ENCODE results near the gene NMS.

Gene NMS

GRCh38 chr2:100494712-100495111, 24.4 kb downstream of the NMS start:
- no peak for DNase-seq

GRCh38 chr2:100502782-100503181, 32.5 kb downstream of the NMS start:
- DNase-seq, result no peak

DNA sequence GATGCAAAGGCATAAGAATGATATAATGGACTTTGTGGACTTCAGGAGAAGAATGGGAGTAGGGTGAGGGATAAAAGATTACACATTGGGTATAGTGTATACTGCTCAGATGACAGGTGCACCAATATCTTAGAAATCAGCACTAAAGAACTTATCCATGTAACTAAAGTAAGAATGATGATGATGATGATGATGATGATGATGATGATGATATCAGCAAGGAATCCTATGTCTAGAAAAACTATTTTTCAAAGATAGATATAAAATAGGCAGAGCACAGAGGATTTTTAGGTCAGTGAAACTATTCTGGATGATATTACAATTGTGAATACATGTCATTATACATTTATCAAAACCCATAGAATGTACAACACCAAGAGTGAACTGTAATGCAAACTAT, 34.3 kb downstream of the NMS start:
- no peak for DNase-seq

- no peak for DNase-seq
These were observed 38.8 kb downstream of the NMS start for GRCh38 chr2:100509066-100509465.

- DNase-seq, result no peak
These were observed 43.4 kb downstream of the NMS start for GRCh38 chr2:100513650-100514049.

DNA sequence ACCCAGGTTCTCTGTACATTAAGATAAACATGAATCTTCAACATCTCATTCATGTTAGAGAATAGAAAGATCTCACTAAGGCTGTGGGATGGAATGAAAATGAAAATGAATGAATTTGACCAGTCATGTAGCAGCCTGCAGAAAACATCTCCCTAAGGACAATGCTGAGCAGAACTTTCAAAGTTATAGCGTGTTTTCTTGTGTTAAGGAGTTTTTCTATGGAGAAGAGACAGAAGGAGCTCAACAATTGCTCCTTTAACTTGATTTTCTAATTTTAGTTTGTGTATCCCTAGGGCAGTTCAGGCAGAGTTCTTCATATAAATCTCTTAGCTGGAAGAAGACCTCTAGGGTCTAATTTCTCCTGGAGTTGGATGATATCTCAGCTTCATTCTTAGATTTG, 47.3 kb downstream of the NMS start:
- no peak for DNase-seq

DNA sequence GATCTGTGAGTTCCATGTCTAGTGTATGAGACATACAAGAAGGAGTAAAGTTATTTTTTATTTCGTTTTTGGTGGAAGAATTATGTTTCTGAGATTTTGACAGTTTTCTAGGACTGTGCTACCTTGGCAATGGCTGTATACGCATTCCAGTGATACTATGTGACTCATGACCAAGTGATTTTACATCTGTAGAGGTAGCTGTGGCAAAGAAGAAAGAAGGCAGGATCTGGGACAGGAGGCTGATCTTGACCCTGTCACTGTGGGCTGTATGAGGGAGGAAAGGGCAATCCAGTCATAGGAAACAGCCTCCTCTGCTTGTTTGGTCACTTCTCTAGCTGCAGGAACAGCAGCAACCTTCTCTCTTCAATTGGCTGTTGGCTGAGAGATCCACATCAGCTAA, 48.5 kb downstream of the NMS start:
- no peak for DNase-seq

DNA sequence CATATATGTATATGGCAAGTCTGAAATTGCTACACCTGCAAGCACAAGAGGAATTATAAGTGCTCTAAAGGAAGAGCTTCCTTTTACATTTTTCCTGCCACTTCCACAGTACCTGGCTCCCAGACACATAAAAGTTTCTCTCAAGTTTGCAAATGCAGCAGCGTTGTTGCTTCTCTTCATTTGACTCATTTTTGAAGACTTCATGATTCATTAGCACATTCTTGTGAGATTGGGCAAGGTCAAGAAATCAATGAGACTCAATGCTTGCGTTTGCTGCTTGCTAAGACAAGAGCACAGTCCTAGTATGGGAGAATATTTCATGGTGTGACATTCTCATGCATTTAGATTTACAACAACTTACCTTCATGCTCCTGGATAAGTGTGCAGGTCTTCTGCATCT, 49.9 kb downstream of the NMS start:
- DNase-seq, result no peak

GRCh38 chr2:100522430-100522829, 52.1 kb downstream of the NMS start:
- DNase-seq, result no peak

GRCh38 chr2:100524331-100524730, 54.0 kb downstream of the NMS start:
- no peak for DNase-seq

DNA sequence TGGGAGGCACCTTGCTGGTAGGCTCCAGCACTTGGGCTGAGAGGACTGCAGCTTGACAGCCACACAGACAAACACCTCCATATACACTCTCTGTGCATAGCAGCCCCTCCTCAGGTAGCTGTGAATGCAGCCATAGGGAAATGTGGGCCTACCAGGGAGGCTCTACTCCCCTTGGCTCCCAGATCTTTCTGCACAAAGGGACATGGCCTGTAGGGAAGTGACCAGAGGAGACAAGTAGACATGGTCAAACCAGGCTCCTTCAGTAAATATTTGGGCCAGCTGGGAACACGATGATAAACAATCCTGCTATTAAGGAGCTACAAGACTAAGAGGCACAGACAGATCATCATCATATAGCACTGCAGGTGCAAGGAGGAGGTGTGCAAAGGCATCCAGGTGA, 56.6 kb downstream of the NMS start:
- no peak for DNase-seq

GRCh38 chr2:100527440-100528015, 57.2 kb downstream of the NMS start:
- DNase-seq, result no peak

DNA sequence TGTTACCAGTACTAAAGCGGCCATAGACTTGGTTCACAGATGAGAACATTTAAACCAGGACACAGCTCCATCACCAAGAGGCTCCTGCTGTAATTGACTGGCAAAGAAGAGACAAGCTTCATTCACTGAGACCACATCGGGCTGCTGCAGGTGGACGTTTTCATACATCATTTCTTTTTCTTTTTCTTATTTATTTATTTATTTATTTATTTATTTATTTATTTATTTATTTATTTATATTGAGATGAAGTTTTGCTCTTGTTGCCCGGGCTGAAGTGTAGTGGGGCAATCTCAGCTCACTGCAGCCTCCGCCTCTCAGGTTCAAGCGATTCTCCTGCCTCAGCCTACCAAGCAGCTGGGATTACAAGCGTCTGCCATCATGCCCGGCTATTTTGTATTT, 58.9 kb downstream of the NMS start:
- no peak for DNase-seq

DNA sequence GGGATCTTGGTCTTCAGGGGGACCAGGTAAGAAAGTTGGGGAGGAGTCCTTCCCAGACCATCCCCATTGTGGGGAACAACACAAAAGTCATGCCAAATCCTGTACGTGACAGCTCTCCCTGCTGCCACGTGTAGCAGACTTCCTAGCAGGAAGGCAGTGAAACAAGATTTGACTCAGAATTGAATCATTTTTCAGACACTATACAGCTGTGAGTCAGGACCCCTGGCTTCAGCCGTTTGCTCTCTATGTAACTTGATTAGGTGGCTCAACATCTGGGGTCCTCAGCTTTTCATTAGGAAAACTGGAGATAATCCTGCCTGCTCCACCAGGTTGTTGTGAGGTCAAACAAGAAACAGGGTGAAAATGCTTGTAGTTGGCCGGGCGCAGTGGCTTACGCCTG, 59.6 kb downstream of the NMS start:
- no peak for DNase-seq

Data from SIG-M5 (cell line).